ENCODE data around the gene MYL2.
"Not testable (repeated sequence)": the region's sequence is repeated elsewhere in the genome, so short reads cannot be mapped to it uniquely, and the experiment has no call there.

Gene MYL2

DNA sequence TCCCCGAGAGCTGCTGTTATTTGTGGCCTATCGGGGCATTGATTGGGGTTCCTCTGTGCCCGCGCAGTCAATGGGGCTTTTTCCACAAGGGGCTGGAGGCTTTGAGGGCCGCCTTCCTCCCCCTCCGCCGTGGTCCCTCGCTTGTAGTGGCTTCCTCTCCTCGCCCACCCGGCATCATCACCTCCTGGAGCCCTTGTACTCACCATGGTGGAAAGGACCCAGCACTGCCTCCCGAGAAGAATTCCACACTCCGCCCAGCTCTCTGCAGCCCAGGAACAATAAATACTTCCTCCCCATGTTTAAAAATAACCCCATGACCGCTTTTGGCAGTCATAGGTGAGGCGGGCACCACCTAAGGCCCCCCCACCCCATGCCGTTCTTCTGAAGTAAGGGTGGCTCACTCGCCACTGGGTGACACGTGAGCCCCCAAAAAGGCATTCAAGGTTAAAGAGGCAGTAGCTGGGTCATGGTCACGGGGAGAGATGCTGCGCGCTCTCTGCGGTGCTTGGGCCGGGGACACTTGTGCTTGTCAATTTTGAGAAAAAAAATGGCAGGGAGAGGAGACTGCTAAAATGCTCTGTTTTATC, at the start of gene MYL2:
TSS of gene MYL2 (minus strand) at position 256 of the 587 bp plus-strand sequence. CDS start at position 206, 50 bp downstream.
- DNase-seq, result no peak

- DNase-seq, result no peak
These were observed 45.8 kb upstream of the MYL2 start for GRCh38 chr12:110966081-110966760.

GRCh38 chr12:110965574-110965973, 45.2 kb upstream of the MYL2 start:
- no peak for DNase-seq

DNA sequence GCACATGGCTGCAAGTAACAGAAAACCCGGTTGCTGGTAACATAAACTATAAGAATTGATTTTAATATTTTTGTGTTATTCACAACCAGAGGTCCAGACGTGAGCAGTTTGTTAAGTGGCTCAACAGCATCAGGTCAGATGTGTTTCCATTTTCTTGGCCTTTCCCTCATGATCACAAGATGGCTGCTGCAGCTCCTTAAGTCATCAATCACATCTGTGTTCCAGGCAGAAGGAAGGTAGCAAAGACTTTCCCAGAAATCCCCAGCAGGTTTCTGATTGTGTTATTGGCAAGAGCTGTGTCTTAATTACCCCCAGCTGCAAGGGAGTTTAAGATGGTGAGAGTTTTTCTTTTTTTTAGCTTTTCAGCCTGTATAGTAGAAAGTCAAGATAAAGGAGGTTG, 40.4 kb upstream of the MYL2 start:
- DNase-seq, result no peak

GRCh38 chr12:110957652-110958051, 37.3 kb upstream of the MYL2 start:
- no peak for DNase-seq

GRCh38 chr12:110957159-110957558, 36.8 kb upstream of the MYL2 start:
- DNase-seq, result no peak

- DNase-seq, result not testable (repeated sequence)
These were observed 30.5 kb upstream of the MYL2 start for GRCh38 chr12:110950867-110951266.

DNA sequence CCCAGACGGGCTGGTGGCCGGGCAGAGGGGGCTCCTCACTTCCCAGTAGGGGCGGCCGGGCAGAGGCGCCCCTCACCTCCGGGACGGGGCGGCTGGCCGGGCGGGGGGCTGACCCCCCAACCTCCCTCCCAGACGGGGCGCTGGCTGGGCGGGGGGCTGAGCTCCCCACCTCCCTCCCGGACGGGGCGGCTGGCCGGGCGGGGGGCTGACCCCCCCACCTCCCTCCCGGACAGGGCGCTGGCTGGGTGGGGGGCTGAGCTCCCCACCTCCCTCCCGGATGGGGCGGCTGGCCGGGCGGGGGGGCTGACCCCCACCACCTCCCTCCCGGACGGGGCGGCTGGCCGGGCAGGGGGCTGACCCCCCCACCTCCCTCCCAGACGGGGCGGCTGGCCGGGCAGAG, 30.1 kb upstream of the MYL2 start:
- DNase-seq, result not testable (repeated sequence)

DNA sequence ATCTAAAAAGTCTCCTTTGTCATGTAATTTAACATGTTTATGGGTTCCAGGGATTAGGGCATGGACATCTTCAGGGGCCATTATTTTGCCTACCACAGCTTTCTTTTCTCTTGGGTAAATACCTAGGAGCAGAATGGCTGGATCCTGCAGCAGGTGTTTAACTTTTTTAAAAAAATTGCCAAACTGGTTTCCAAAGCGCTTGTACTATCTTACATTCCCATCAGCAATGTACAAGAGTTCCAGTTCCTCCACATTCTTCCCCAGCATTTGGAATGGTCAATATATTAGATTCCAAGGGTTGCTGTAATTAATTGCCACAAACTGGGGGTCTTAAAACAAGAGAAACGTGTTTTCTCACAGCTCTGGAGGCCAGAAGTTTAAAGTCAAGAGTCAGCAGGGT, 27.7 kb upstream of the MYL2 start:
- DNase-seq, result no peak

GRCh38 chr12:110943373-110943772, 23.0 kb upstream of the MYL2 start:
- DNase-seq, result no peak

DNA sequence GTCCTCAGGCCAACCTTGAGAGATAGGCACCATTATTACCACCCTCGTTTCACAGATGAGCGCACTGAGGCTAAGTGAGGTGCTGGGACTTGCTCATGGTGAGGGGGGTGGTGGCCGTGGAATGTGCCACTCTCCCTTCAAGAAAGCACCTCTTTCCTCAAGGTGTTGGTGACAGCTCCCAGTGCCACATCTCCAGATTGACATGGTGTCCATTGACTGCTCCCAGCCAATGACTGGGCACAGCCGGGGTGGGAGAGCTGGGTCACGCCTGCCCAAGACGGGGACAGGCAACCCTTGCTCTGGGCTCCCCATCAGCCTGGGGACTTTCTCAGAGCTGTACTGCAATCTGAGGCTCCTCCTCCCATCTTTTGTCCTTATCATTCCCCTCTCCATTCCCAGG, 21.0 kb upstream of the MYL2 start:
- no peak for DNase-seq

- DNase-seq, result no peak
These were observed 20.6 kb upstream of the MYL2 start for GRCh38 chr12:110940933-110941332.

DNA sequence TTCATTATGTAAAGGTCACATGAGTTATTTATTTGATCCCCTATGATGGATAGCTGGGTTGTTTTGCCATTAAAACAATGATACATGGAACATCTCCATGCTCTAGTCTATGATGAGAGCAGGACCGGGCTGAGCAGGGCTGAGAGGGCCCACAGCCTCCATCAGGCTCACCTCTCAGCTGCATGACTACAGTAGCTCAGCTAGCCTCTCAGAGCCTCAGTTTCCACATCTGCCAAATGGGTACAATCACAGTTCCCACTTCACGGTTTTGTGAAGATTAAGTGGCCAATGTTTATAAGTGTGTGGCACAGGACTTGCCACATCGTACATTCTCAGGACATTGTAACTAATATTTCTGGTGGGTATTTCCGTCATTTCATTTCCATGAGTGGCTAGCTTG, 19.9 kb upstream of the MYL2 start:
- no peak for DNase-seq

DNA sequence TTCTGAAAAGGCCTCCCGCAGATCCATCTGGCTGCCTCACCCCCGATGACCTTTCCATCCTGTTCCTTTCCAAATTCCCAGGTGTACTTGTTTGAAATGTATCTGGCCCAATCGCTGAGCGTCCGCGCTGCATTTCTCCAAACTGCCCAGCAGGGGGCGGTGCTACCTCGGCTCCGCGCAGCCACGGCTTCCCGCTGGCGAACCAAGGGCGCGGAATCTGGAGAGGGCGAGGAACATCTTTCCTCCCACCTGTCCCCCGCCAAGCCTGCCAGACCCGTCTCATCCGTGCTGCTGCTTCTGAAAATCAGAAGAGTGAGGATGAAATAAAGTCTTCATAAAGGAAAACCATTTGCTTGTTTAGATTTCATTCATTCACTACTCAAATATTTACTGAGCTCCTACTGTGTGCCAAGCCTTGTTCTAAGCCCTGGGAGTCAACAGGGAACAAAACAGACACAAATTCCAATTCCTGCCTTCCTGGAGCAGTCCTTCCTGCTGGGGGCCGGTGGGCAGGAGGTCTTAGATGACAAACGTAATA, 16.8 kb upstream of the MYL2 start:
- DNase-seq, result no peak

- DNase-seq, result no peak
These were observed 16.2 kb upstream of the MYL2 start for GRCh38 chr12:110936367-110937103.

DNA sequence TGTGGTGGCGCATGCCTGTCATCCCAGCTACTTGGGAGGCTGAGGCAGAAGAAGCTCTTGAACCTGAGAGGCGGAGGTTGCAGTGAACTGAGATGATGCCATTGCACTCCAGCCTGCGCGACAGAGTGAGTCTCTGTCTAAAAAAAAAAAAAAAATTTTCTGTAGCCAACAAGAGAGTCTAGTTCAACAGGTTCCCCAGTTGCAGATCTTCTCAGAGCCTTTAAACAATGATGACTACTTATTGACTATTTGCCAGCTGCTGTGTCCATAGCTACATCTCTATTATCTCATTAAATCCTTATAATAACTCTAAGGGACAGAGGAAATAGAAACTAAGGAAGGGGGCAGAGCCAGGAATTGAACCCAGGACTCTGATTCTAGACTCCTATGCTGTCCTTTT, 15.2 kb upstream of the MYL2 start:
- no peak for DNase-seq

GRCh38 chr12:110934093-110934852, 13.9 kb upstream of the MYL2 start:
- no peak for DNase-seq

- DNase-seq, result no peak
These were observed 13.1 kb upstream of the MYL2 start for GRCh38 chr12:110933326-110933974.

- DNase-seq, result no peak
These were observed 11.7 kb upstream of the MYL2 start for GRCh38 chr12:110932046-110932445.

DNA sequence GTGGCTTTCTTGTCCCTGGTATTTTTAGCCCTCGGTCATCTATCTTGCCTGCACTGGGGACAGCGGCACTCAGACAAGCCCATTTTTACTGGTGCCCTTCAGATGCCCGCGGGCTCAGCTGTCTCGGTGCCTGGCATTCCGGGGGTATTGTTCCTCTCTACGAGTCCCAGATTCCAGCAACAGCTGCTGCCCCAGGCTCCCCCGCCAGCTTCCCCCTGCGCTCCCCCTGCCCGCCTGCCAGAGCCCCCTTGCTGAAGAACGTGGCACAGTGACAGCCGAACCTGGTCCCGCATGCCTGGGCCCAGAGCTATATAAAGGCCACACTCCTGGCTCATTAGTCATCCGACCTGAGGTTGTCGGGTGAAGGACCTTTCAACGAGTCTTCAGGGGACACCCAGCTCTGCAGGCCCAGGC, 10.9 kb upstream of the MYL2 start:
- DNase-seq, result no peak

- DNase-seq, result no peak
These were observed 10.3 kb upstream of the MYL2 start for GRCh38 chr12:110930348-110931314.

Measured in NCI-H1105 treated with DMSO at 0.1 percent for 48 hours (cell line).